ENCODE results near the gene ARHGEF25. TPM values are rescaled to one million over a fixed set of nuclear protein-coding genes. Genes with fewer than 3 reads are reported as not detected.

The ARHGEF25 gene
- total RNA-seq, 1 donor from 2014 or later = 16.3 TPM

DNA sequence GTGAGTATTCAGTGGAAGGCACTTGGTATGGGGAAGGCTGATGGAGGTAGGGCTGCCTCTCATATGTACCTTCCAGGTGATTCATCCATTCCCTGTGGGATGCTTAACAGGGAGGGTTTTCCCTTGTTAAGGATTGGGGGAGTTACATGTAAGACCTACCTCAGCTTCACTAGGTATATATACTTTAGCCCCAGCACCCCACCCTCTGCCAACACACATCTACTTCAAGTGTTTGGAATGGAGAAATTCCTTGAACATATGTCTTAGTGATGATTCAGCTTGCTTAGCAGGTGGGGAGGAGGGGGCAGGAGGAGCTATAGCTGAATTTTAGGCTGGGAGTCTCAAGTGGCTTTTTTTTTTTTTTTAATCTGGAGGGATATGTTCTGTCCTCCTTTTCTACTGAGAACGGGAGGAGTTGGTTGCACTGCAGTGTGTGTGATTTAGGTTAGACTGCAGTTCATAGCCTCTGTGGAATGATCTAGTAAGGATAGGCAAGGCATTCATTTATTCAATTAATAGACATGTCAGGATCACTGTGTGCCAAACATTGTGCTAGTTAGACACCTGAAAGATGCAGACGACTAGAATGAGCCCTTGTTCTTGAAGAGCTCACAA is 18.6 kb upstream of the ARHGEF25 start:
- Histone ChIP-seq H3K4me3 (peak overlapping the region; percentile 94), H3K27ac (no peak overlapping the region), H3K4me1 (peaks cover 17% of the 10 kb centered on the region), H3K9me3 (no peaks in the 10 kb centered on the region), H3K36me3 (peaks cover 20% of the 10 kb centered on the region), H3K27me3 (no peaks in the 10 kb centered on the region)
- intact Hi-C loops (cut with DNase I) = no loop called here
- TF ChIP-seq, protein P1, sequence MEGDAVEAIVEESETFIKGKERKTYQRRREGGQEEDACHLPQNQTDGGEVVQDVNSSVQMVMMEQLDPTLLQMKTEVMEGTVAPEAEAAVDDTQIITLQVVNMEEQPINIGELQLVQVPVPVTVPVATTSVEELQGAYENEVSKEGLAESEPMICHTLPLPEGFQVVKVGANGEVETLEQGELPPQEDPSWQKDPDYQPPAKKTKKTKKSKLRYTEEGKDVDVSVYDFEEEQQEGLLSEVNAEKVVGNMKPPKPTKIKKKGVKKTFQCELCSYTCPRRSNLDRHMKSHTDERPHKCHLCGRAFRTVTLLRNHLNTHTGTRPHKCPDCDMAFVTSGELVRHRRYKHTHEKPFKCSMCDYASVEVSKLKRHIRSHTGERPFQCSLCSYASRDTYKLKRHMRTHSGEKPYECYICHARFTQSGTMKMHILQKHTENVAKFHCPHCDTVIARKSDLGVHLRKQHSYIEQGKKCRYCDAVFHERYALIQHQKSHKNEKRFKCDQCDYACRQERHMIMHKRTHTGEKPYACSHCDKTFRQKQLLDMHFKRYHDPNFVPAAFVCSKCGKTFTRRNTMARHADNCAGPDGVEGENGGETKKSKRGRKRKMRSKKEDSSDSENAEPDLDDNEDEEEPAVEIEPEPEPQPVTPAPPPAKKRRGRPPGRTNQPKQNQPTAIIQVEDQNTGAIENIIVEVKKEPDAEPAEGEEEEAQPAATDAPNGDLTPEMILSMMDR (IDR thresholded peaks at IDR 0.05) = no peak
- DNase-seq = no peak
- ATAC-seq = no peak

DNA sequence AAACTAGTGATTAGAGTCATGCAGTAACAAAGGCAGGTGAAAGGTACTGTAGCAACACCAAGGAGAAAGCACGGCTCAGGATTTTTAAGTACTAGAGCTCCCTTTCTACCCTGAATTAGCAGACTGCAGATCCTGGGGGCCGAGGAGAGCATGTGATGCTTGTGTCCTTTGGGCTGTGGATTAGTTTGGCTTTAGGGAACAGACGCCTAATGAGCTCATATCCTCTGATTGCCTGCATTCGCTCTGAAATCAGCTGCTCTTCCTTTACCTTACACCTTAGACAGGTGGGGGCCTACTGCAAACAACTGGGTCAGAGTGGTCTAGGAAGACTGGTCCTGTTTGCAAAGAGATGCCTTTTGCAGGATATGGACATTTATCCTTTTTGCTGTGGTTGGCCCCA is 18.0 kb upstream of the ARHGEF25 start:
- no peak overlapping the region for H3K4me3 ChIP-seq
- TF ChIP-seq, protein P1 (IDR thresholded peaks at IDR 0.05) = no peak
- H3K36me3 ChIP-seq = peaks cover 20% of the 10 kb centered on the region
- no peaks in the 10 kb centered on the region for H3K9me3 ChIP-seq
- H3K27ac ChIP-seq = no peak overlapping the region
- DNase-seq = no peak
- intact Hi-C loops (cut with DNase I) = no loop called here
- H3K4me1 ChIP-seq = peaks cover 17% of the 10 kb centered on the region
- ATAC-seq = no peak
- H3K27me3 ChIP-seq = no peaks in the 10 kb centered on the region

DNA sequence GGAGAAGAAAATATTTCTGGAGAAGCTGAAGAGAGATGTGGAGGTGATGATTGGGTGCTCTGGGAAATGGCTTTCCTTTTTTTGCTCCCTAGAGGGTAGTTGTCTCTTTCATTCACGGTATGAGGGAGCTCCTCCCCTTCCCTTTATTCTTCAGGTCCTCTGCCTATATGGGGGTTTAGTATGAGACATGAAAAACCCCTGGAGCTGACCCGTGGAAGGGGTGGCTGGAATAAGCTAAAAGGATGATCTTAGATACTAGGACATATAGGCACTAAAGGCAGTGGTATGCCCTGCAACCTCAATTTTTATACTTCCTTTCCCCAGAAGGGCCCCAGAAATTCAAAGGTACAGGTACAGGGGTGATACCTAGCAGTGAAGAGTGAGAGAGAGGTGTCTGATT is 10.8 kb upstream of the ARHGEF25 start:
- Histone ChIP-seq H3K4me3 (no peak overlapping the region), H3K27me3 (no peaks in the 10 kb centered on the region), H3K9me3 (no peaks in the 10 kb centered on the region), H3K36me3 (peaks cover 44% of the 10 kb centered on the region), H3K27ac (no peak overlapping the region), H3K4me1 (peaks cover 7% of the 10 kb centered on the region)
- intact Hi-C loops (cut with DNase I) = no loop called here
- TF ChIP-seq, protein P1 (IDR thresholded peaks at IDR 0.05) = no peak
- ATAC-seq = no peak
- no peak for DNase-seq

DNA sequence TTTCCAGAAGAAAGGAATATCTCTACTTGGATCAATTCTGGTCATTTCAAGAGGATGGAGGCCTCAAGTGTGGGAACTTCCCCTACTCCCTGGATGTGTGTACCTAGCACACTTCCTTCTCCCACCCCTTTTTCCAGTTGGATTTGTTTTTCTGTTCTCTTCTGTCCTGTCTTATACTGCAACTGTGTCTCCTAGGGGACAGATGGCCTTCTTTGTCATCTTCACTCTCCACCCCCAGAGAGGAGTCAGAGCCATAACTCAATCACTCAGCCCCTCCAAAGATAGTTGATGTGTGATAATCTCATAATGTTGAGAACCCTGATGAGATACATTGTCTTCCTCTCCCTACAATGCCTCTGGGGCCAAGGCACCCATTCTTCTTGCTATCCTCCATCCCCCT is 8.7 kb upstream of the ARHGEF25 start:
- no peak for ATAC-seq
- Histone ChIP-seq H3K9me3 (no peaks in the 10 kb centered on the region), H3K27me3 (no peaks in the 10 kb centered on the region), H3K36me3 (peaks cover 31% of the 10 kb centered on the region), H3K4me1 (peaks cover 16% of the 10 kb centered on the region), H3K4me3 (no peak overlapping the region), H3K27ac (no peak overlapping the region)
- intact Hi-C loops (cut with DNase I) = no loop called here
- TF ChIP-seq, protein P1 (IDR thresholded peaks at IDR 0.05) = no peak
- DNase-seq = no peak

DNA sequence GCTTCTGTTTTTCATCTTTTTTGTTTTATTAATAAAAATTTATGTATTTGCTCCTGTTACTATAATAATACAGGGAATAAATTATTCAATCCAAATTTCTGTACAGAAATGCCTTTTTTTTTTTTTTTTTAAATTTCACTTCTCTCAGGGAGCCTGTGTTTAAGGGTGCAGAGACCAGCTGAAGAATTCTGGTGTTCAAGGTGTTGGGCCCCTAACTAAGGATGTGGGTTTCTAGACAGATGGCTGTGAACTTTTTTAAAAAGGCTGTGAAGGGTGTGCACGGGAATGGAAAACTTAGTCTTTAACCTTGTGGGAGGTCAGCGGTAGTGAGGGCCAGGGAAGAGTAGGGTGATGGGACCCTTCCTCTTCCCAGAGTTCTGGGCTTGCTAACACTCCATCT is 7.9 kb upstream of the ARHGEF25 start:
- no peak for ATAC-seq
- Histone ChIP-seq H3K4me1 (peaks cover 16% of the 10 kb centered on the region), H3K27ac (peak overlapping the region; percentile 89), H3K27me3 (no peaks in the 10 kb centered on the region), H3K4me3 (no peak overlapping the region), H3K36me3 (peaks cover 31% of the 10 kb centered on the region), H3K9me3 (no peaks in the 10 kb centered on the region)
- intact Hi-C loops (cut with DNase I) = no loop called here
- TF ChIP-seq, protein P1 (IDR thresholded peaks at IDR 0.05) = no peak
- DNase-seq = no peak
